Cerebellar nuclear complex (tissue), 1 donor: ENCODE data around the gene WAPL.

ENCODE experiments used
- DNase-seq, 2 experiments: peaks; one replicate each; lab custom pipeline; 2025; lab: John Stamatoyannopoulos, UW

The WAPL gene

DNA sequence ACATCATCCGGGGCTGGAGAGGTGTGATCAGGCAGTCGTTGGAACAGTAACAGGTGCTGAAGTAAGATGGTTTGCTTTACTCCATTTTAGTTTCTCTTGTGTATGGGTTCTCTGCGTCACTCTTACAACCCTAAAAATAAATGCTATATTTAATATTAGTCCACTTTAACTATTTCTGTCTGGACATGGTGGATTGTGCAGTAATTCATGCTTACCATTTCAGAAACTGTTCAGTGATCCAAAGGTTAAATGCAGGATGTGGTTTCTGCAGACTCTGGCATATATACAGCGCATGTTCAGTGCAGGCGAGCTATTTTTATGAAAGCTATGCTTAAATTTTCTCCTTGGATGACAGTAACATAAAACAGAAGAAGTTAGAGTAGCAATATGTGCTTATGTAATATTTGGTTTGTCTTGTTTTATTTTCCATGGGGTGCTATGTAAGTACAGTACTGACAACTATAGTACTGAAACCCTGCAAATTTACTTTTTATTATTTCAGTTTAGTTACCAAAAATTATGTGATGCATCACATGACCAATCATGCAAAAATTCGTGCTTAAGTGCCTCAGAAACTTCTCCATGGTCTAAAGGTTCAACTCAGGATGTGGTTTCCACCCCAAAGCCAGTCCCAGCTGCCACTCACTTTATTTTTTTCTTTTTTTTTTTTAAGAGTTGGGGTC, 108.4 kb downstream of the WAPL start:
- DNase-seq, result no peak

DNA sequence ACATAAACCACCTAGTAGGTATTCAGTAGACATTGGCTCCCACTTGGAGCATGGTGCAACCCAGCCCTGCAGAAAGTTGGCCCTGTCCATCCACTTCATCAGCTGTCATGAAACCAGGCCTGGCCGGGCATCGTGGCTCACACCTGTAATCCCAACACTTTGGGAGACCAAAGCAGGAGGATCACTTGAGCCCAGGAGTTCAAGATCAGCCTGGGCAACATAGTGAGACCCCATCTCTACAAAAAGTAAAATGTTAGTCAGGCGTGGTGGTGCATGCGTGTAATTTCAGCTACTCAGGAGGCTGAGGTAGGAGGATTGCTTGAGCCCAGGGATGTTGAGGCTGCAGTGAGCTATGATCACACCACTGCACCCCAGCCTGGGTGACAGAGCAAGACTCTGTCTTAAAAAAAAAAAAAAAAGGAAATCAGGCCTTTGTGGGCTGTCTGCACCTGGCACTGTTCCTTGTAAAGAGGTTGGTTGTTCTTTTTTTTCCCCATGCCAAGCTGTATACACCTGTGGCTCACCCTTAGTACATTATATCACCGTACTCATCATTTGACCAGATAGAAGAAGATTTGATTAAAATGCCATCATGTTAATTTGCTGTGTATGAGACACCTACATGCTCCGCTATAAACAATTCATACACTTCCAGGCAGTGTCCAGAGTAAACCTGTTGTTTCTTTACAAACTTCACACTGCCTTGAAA, 109.6 kb downstream of the WAPL start:
- DNase-seq, result no peak

DNA sequence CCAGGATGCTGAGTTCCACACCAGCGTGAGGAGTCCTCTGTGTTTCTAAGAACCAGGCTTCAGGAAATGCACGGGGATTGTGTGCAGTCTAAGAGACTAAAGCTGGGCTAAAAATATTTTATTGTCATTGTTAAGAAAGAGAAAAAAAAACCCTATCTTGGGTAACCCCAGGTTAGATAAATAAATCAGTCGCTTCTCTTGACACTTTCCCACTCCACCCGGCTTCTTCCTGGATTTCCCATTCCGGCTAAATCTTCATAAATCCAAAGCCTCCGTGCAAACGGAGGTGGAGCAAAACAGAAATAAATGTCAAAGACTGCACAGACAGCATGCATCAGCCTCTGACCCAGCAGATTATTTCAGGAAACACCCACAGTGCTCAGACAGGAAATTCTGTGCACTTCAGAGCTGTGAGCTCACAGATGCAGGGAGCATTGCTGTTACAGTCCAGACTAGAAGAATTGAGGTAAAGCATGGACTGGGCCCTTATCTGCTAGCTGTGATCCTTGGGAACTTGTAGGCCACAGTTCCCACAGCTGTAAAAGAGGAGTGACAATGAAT, 110.2 kb downstream of the WAPL start:
- no peak for DNase-seq

DNA sequence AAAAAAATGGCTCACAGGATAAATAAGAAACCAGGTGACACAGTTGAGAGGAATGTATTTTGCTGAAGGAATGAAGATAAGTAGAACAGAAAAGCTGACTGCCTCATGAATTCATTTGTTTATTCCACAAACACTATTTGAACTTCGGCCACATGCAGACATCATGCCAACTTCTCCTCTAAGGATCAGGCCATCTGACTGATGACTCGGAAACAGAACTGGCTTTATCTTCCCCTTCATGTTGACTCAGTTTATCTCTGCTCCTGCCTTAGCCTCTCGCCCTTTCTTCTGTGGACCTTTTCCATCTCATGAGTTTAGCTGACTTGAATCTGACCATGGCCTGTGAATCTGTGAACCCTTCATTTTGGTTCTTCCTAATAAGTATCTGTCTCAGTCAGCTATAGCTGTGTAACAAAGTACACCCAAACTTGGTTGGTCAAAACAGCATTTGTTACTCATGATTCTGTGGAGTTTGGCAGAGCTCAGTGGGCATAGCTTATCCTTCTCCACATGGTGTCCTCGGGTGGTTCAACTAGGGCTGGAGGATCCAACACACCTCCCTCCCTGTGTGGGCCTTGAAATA, 111.0 kb downstream of the WAPL start:
- no peak for DNase-seq

DNA sequence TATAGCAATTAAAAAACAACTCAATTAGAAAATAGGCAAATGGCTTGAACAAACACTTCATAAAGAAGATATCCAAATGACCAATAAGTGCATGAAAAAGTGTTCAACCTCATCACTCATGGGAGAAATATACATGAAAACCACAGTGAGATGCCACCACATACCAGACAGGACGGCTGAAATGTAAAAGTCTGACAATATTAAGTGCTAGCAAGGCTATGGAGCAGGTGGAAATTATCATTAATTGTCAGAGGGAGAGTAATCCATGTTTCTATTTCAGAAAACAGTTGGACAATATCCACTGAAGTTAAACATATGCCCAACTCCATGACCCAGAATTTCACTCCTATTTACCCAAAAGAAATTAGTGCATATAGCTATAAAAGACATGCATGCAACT, 112.4 kb downstream of the WAPL start:
- no peak for DNase-seq

DNA sequence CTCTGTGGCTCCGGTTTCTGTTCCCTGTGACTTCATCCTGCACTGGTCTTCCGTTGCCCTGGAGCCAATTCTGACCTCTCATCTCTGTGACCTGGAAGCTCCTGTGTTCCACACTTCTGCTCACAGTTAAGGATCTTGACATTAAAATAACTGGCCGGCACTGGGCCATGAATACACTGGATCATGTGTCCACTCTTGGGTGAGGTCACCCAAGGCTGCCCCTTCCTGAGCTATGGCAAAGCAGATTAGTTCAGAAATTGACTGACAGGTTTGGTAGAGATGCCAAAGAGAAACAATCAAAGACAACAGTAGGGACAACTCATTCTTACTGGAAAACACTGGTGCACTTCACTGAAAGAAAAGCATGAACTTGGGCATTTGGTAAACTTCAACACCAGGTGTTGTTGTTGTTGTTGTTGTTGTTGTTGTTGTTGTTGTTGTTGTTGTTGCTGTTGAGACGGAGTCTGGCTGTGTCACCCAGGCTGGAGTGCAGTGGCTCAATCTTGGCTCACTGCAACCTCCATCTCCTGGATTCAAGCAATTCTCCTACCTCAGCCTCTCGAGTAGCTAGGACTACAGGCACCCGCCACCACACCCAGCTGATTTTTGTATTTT, 118.3 kb downstream of the WAPL start:
- DNase-seq, result no peak

DNA sequence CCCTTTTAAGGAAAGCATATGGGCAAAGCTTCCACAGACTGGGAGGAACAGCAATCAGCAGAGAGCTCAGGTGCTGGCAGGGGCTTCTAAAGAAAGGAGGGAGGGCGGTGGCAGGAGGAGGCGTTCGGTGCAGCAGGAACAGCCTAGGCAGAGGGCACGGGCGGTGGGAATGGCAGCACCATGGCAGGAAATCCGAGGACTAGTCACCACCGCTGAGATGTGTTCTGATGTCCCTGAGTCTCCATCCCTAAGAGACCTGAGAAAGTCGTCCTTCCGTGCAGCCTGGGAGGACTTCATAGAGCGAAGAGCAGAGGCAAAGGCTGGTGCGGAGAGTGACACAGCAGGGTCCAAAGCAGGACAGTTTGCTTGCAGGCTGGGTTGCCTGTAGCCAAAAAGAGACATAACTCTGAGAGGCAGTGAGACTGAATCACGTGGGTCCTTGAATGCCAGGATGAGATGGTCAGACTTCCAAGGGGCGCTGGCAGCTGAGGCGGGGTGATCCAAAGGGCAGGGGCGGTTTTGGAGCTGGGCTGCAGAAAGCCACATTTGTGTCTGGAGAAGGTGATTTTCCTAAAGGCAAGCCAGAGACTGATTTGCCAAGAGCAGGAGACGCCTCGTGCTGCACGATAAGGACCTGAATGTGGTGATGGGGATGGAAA, 119.2 kb downstream of the WAPL start:
- DNase-seq, result no peak

DNA sequence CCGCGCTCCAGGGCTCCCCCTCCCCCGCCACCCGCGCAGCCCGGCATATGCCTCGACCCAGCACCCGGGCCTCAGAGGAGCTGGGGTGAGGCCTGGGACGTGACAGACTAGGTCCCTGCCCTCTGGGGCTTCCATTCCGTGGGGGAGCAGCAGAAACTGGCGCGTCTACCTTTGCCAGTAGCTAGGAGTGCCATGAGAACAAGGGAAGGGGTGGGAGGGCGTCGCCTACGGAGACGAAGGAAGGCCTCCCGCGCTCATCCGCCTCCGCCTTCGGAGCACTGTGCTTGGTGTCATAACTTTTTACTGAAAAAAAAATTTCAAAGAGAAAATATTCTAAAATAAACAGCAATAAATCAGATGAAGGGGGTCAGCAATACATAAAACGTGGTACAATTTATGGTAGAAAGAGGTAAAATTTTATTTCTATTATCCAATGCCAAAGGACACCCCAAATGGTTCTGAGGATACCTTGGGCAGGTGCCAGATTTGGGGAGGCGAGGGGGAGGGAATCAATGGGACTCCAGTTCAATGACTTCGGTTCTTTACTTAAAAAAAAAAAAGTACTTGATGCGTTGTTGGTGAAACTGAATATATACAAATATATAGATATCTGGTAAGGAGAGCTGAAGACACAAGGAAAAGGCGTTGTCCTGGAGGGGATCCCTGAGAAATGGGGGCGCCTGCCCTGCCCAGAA, 119.9 kb downstream of the WAPL start:
- DNase-seq, result no peak

DNA sequence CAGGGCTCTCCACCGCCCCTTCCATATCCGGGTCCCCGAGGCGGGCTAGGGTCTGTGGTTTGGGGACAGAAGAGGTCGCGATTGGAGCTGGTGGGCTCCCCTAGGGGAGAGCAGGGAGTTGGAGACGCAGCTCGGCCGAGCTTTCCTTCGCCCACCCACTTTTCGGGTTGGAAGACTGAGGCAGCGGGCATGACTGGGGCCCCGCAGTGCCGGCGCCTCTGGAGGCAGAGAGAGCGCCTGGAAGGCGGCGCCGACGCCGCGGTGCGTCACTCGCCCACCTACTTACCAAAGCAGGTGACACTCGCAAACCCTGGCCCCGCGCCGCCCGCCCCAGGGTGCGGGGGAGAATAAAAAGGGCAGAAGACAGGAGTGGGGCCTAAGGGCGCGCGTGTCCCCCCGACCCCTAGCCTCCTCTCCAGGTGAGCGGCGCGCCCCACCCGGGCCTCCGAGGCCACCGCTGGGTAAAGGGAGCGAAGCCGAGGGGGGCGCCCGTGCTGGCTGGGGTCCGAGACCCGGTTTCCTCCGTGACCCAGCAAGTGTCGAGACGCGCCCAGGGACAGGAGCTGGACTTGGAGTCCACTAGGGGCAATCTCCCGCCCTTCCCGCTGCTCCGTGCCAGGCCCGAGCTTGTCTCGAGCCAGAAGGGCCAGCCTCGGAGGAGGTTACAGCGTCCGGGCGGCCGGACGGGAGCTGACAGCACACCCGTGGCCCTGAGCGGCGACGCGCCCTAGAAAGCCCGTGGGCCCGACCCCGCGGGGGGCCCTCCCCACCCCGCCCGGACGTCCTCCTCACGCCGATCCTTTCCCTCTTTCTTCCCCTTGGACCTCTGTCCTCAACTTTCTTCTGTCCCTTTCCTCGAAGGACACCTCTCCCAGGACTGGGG, 120.6 kb downstream of the WAPL start:
- no peak for DNase-seq

DNA sequence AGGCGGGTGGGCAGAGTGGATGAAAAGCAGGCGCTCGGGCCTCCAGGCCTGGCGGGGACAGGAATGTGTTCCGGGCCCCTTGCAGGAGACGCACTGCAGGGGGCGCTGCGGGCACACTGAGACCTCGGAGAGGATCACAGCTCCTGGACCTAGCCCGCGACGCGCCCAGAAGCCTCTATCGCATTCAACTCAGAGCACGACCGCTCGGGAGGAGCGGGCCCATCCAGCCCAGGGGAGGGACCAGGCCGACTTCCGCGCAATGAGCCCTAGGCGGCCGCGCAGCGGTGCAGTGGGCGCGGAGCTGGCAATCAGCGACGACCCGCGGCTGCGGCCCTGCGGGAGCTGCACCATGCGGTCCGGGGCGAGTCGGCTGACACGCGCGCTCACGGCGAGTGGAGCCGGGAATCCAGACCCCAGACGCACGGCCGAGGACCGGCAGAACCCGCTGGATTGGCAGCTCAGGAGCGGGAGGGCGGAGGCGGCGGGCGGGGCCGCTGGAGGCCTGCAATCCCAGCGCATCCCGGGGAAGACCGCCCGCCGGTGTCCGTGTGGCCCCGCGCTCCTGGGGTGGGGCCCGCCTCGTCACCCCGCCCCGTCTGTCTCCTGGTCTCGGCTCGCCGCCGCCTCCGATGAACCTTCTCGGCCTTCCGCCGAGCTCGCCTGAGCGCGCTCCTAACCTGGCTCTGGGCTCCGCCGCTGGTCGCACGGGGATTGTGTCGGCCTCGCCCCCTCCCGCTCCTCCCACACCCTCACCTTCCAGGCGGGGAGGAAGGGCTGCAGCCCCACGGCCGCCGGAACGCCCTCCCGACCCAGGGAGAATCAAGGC, 121.5 kb downstream of the WAPL start:
- peak; percentile 34 to 49 for DNase-seq

DNA sequence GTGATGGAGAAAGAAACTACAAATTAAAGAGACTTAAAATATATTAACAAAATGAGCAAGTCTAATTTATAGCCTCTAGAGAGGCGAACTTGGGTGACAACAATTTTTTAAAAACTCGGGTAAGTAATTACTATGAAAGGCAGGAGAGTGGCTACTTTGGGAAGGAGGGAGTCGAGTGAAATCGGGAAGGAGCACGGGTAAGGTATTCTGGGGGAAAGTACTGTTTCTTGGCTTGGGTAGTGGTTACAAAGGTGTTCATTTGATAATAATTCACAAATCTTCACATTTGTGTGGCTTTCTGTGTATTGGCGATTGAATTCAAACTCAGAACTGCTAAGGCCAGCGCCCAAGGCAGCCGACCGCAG, 122.1 kb downstream of the WAPL start:
- no peak for DNase-seq

DNA sequence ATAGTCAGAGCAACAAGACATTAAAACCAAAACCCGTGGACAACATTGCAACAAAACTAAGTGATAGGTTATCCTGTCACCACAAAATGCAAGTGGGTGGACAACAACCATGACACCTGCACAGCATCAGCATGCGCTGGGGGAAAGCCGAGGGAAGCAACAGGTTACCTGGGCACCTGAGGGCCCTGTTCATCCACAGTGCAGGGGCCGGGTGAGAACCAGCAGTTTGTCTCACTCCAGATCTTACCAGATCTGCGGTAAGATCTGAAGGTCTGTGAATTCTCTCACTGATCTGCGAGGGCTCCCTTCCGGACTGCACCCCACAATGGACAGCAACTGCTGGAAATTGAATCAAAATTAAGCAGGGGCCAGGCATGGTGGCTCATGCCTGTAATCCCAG, 124.5 kb downstream of the WAPL start:
- DNase-seq, result no peak

DNA sequence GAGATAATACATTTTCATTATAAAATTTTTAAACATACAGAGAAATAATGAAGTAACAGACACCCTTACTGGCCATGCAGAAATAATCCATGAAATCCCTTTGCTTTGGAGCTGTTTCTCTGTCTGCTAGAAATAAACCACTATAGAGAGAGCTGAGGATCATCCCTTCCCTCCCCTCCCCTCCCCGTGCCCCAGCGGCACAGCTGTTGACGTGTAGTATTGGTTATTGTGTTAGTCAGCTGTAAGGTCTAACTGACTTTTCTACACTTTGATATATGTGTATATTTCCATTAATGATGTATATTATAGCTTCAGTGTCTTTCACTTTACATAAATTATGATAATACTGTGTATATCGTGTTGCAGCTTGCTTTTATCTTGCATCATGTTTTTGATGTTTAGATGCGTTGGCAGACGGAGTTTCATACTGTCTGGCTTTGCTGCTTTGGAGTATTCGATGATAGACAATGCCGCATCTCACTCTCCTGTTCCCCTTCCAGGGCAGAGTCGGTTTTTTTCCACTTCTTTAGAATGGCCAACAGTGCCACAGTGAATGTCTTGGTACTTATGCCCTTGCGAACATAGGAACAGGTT, 127.6 kb downstream of the WAPL start:
- DNase-seq, result no peak

DNA sequence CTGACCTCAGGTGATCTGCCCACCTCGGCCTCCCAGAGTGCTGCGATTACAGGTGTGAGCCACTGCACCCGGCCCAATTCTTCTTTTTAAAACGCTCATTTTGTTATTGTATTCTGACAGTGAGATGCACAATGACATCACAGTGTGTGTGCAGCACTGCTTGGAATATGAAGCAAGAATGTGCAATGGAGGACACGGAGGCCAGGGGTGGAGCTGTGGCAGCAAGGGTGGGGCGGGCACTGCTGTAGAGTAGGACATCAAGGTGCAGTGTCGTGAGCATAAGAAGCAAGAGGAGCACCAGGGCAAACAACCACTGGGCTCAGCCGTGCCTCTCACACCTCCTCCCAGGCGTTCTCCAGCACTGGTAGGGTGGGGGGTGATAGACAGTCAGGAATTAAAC, 128.2 kb downstream of the WAPL start:
- DNase-seq, result no peak

DNA sequence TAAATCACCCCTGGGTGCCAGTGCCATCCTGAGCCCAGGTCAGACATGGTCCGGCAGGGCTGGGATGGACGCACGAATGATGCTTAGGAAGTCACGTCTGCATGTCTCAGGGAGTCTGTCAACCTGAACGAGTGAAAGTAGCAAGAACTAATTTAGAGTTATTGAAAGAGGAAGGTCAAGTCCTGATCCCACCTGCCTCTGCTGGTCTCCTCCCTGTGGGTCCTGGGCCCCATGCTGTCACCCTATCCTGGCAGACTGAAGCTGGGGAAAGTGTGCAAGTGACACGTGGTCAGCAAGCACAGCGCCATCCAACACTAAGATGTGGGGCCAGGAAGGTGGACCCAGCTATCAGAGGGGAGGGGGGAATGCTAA, 128.9 kb downstream of the WAPL start:
- no peak for DNase-seq

DNA sequence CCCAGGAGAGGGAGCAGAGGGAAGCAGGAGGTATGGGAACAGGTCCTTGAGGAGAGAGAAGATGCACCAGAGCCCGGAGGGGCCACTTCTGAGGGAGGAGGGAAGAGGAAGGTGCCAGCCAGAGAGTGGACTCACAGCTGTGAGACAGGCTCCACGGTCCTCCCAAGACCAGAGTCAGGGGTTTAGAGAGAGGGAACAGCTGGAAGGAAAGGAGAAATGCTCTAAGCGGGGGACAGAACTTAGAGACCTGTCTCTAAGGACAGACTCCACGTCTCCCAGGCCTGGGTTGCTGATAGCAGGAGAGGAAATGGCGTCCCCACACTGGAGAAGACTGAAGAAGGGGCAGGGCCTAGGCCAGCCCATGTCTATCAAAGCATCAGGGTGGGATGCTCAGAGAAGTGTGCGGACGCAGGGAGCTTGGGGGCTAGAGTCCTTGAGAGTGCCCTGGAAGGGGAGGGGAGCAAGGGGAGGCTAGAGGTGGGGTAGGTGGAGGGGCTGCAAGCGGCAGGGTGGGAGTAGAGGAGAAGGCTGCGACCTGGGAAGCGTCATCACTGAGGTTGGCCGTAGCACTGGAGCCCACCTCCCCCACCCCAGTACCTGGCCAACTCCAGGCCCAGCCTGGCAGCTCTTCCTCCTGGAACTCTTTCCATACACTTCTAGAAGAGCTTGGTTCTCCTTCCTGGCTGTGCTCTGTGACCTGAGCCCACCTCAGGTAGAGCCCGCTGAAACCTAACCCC, 129.4 kb downstream of the WAPL start:
- no peak for DNase-seq

DNA sequence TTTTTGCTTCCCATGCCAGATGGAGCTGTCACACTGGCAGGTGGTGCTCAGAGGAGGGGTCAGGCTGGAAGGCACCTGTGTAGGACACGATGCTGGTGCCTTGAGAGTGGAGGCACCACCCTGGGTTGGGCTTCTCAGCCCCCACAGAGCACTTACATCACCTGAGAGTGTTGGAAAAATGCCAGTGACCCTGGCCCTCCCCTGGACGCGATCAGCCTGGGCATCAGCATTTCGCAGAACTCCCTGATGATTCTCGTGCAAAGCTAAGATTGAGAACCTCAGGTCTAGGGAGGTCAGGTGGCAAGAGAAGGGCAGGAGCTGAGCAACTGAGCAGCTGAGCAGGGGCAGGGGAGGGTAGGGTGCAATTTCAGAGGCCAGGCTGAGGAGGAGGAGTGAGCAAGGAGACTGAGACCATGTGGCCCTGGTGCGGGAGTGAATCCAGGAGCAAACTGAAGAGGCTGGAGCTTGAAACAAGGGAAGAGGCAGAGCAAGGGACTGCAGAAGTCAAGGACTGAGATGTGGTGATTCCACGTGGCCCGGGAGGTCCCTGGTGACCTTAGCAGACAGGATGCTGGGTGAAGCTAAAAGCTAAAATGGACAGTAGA, 130.3 kb downstream of the WAPL start:
- DNase-seq, result no peak
